AG09319 (cell line): Measurements from ENCODE around the gene ARHGEF10L.

Experiments
- DNase-seq: peaks from one replicate; pipeline ENCODE4 v3.0.0-alpha.2; 2010; ENCODE audit warnings: low read depth; ENCODE audit errors: extremely low read depth
- TF ChIP-seq, protein P1 (sequence below): IDR thresholded peaks from 2 replicates; pipeline ENCODE4 v1.5.1; 2011; ENCODE audit warnings: low read depth, mild to moderate bottlenecking, inconsistent platforms, low read length, moderate library complexity

The ARHGEF10L gene

GRCh38 chr1:17663646-17664045, 124.1 kb downstream of the ARHGEF10L start:
- TF ChIP-seq, protein P1, sequence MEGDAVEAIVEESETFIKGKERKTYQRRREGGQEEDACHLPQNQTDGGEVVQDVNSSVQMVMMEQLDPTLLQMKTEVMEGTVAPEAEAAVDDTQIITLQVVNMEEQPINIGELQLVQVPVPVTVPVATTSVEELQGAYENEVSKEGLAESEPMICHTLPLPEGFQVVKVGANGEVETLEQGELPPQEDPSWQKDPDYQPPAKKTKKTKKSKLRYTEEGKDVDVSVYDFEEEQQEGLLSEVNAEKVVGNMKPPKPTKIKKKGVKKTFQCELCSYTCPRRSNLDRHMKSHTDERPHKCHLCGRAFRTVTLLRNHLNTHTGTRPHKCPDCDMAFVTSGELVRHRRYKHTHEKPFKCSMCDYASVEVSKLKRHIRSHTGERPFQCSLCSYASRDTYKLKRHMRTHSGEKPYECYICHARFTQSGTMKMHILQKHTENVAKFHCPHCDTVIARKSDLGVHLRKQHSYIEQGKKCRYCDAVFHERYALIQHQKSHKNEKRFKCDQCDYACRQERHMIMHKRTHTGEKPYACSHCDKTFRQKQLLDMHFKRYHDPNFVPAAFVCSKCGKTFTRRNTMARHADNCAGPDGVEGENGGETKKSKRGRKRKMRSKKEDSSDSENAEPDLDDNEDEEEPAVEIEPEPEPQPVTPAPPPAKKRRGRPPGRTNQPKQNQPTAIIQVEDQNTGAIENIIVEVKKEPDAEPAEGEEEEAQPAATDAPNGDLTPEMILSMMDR: no peak
- no peak for DNase-seq

GRCh38 chr1:17664322-17664721, 124.8 kb downstream of the ARHGEF10L start:
- TF ChIP-seq, protein P1: no peak
- no peak for DNase-seq

- DNase-seq: no peak
- TF ChIP-seq, protein P1: no peak
Measured at GRCh38 chr1:17665054-17665453, 125.6 kb downstream of the ARHGEF10L start.

- DNase-seq: no peak
- TF ChIP-seq, protein P1: no peak
Measured at GRCh38 chr1:17665950-17666720, 126.6 kb downstream of the ARHGEF10L start.

DNA sequence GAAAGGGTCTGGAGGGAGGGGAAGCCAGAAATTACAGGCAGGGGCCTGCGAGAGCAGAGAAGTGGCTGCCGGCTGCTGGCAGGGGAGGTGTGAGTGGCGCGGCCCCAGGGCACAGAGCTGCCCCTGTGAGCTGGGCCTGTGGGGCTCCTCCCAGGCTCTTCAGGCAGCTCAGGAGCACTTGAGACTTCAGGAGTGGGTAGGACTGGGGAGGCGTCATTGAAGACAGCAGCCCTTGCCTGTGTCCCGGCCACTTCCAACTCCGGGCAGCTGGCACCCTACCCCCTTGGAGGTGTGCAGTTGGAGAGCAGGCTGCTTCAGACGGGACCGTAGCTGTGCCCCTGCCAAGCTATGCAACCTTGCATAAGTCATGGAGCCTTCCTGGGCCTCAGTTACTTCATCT, 128.1 kb downstream of the ARHGEF10L start:
- TF ChIP-seq, protein P1: no peak
- no peak for DNase-seq

GRCh38 chr1:17668195-17668594, 128.7 kb downstream of the ARHGEF10L start:
- TF ChIP-seq, protein P1: no peak
- DNase-seq: no peak

GRCh38 chr1:17668624-17669175, 129.2 kb downstream of the ARHGEF10L start:
- TF ChIP-seq, protein P1: no peak

More at GRCh38 chr1:17668624-17669175, 129.2 kb downstream of the ARHGEF10L start:
- DNase-seq: no peak
